Astrocyte (in vitro differentiated cells and primary cell): ENCODE results near the gene SLC5A1.

Experiments used
- EZH2 ChIP-seq: IDR thresholded peaks from 2 replicates; pipeline ENCODE4 v1.6.1; 2012; ENCODE audit warnings: mild to moderate bottlenecking, low read length, inconsistent platforms; ENCODE audit not compliant: insufficient read depth
- TF ChIP-seq, protein P1 (sequence below): IDR thresholded peaks from 2 replicates; pipeline ENCODE4 v1.5.1; 2011; ENCODE audit warnings: low read depth, mild to moderate bottlenecking, inconsistent platforms, low read length, moderate library complexity; ENCODE audit not compliant: insufficient read depth

DNA sequence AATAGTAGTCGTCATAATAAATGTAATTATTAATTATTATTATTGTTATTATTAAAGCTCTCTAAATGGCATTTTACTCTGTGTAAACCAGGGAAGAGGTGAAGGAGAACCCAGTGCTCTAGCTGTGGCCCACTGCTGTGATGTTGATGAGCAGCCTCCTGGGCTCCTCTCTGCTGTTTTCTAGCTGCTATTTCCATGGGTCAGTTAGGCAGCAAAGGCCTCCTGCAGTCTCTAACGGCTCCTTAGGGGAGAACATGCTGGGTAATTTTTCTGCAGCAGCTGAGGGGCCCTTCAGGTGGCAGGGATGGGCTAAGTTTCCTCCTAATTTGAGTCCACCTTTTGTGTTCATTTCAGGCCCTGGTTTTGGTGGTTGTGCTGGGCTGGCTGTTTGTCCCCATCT lies 24.6 kb downstream of the SLC5A1 start:
- TF ChIP-seq, protein P1, sequence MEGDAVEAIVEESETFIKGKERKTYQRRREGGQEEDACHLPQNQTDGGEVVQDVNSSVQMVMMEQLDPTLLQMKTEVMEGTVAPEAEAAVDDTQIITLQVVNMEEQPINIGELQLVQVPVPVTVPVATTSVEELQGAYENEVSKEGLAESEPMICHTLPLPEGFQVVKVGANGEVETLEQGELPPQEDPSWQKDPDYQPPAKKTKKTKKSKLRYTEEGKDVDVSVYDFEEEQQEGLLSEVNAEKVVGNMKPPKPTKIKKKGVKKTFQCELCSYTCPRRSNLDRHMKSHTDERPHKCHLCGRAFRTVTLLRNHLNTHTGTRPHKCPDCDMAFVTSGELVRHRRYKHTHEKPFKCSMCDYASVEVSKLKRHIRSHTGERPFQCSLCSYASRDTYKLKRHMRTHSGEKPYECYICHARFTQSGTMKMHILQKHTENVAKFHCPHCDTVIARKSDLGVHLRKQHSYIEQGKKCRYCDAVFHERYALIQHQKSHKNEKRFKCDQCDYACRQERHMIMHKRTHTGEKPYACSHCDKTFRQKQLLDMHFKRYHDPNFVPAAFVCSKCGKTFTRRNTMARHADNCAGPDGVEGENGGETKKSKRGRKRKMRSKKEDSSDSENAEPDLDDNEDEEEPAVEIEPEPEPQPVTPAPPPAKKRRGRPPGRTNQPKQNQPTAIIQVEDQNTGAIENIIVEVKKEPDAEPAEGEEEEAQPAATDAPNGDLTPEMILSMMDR = no peak
- no peak for TF ChIP-seq EZH2
